PC-9 (cell line): ENCODE results near the gene RGS9.

Source experiments
- EZH2 ChIP-seq: fragments of 200-600 bp; sonication (generic); IDR thresholded peaks from 2 replicates; pipeline ENCODE4 v1.8.0; 2017; ENCODE audit warnings: antibody characterized with exemption, low read depth
- TF ChIP-seq, protein P1 (sequence below): fragments of 200-600 bp; sonication (generic); conservative IDR thresholded peaks from 2 replicates; pipeline ENCODE4 v1.6.1; 2017; ENCODE audit warnings: mixed run types, antibody characterized with exemption, mild to moderate bottlenecking, moderate library complexity

DNA sequence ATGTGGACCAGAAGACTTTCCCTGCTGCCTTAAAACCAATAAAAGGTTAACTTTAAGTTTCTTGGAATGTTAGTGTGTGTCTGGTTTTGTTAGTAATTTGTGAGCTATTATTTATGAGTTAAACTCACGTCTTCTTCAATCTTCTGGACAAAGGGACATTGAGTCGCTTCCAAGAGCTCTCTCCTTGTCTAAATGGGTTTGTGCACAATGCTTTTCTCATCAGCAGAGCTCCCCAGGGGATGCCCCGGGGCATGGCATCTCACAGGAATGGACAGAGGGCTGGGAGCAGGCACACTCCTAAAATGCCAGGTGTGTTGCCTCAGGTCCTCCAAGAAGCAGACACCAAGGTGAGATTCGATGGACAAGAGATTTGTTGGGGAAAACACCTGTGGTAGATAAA, 90.5 kb downstream of the RGS9 start:
- TF ChIP-seq, protein P1, sequence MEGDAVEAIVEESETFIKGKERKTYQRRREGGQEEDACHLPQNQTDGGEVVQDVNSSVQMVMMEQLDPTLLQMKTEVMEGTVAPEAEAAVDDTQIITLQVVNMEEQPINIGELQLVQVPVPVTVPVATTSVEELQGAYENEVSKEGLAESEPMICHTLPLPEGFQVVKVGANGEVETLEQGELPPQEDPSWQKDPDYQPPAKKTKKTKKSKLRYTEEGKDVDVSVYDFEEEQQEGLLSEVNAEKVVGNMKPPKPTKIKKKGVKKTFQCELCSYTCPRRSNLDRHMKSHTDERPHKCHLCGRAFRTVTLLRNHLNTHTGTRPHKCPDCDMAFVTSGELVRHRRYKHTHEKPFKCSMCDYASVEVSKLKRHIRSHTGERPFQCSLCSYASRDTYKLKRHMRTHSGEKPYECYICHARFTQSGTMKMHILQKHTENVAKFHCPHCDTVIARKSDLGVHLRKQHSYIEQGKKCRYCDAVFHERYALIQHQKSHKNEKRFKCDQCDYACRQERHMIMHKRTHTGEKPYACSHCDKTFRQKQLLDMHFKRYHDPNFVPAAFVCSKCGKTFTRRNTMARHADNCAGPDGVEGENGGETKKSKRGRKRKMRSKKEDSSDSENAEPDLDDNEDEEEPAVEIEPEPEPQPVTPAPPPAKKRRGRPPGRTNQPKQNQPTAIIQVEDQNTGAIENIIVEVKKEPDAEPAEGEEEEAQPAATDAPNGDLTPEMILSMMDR: no peak
- TF ChIP-seq EZH2: no peak
